ENCODE data around the gene RGS9.

DNA sequence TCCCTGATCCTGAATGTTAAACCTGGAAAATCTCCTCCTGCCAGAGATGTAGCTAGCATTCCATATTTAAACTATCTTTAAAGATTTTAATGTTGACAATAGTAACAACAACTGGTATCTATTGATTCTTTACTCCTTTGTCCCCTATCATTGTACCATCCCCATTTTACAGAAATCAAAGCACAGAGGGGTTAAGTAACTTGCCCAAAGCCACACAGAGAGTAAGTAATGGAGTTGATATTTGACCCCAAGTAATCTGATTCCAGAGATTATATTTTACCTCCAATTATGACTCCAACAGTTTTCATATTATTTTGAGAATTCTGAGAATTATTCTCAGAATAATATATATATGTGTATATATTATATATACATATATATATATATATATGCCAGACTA is 37.7 kb upstream of the RGS9 start:
- TF ChIP-seq ZNF384 (IDR thresholded peaks at IDR 0.05) (no peak), FOXM1 (IDR thresholded peaks at IDR 0.05; ENCODE audit: borderline replicate concordance) (no peak), SUZ12 (IDR thresholded peaks at IDR 0.05) (no peak), BHLHE40 (IDR thresholded peaks at IDR 0.05; ENCODE audit: borderline replicate concordance) (no peak), ELF4 (IDR thresholded peaks at IDR 0.05) (no peak), NFRKB (IDR thresholded peaks at IDR 0.05) (no peak), LEF1 (IDR thresholded peaks at IDR 0.05; ENCODE audit: borderline replicate concordance) (no peak), ARNT (IDR thresholded peaks at IDR 0.05) (no peak), SP1 (IDR thresholded peaks at IDR 0.05) (no peak), FOXK2 (IDR thresholded peaks at IDR 0.05) (no peak)

All from HEK293T (cell line).